ENCODE results near the gene SHROOM1.

SHROOM1 gene

GRCh38 chr5:132817011-132817410, 13.4 kb downstream of the SHROOM1 start:
- H3K4me1 ChIP-seq (ENCODE audit: control insufficient read depth, insufficient read depth, low read length, poor library complexity, severe bottlenecking) = peaks cover 17% of the 10 kb centered on the region
- no peaks in the 10 kb centered on the region for H3K36me3 ChIP-seq (ENCODE audit: control insufficient read depth, insufficient read depth, low read length)
- H3K27ac ChIP-seq (ENCODE audit: insufficient read depth, low read length, poor library complexity, severe bottlenecking) = no peak overlapping the region
- DNase-seq = no peak
- H3K4me3 ChIP-seq (ENCODE audit: insufficient read depth, low read depth, low read length, poor library complexity, severe bottlenecking) = no peak overlapping the region
- no peaks in the 10 kb centered on the region for H3K9me3 ChIP-seq (ENCODE audit: control insufficient read depth, low read length)
- peaks cover 25% of the 10 kb centered on the region for H3K27me3 ChIP-seq (replicated peaks; ENCODE audit: control insufficient read depth, insufficient read depth, low read length, poor library complexity, severe bottlenecking)

GRCh38 chr5:132816554-132816953, 13.9 kb downstream of the SHROOM1 start:
- H3K27ac ChIP-seq (ENCODE audit: insufficient read depth, low read length, poor library complexity, severe bottlenecking) = no peak overlapping the region
- H3K27me3 ChIP-seq (replicated peaks; ENCODE audit: control insufficient read depth, insufficient read depth, low read length, poor library complexity, severe bottlenecking) = peaks cover 28% of the 10 kb centered on the region
- no peaks in the 10 kb centered on the region for H3K9me3 ChIP-seq (ENCODE audit: control insufficient read depth, low read length)
- H3K4me3 ChIP-seq (ENCODE audit: insufficient read depth, low read depth, low read length, poor library complexity, severe bottlenecking) = no peak overlapping the region
- DNase-seq = no peak
- H3K36me3 ChIP-seq (ENCODE audit: control insufficient read depth, insufficient read depth, low read length) = no peaks in the 10 kb centered on the region
- peaks cover 17% of the 10 kb centered on the region for H3K4me1 ChIP-seq (ENCODE audit: control insufficient read depth, insufficient read depth, low read length, poor library complexity, severe bottlenecking)

- no peak overlapping the region for H3K27ac ChIP-seq (ENCODE audit: insufficient read depth, low read length, poor library complexity, severe bottlenecking)
- peaks cover 17% of the 10 kb centered on the region for H3K4me1 ChIP-seq (ENCODE audit: control insufficient read depth, insufficient read depth, low read length, poor library complexity, severe bottlenecking)
- DNase-seq = no peak
- no peaks in the 10 kb centered on the region for H3K36me3 ChIP-seq (ENCODE audit: control insufficient read depth, insufficient read depth, low read length)
- no peaks in the 10 kb centered on the region for H3K9me3 ChIP-seq (ENCODE audit: control insufficient read depth, low read length)
- no peak overlapping the region for H3K4me3 ChIP-seq (ENCODE audit: insufficient read depth, low read depth, low read length, poor library complexity, severe bottlenecking)
- H3K27me3 ChIP-seq (replicated peaks; ENCODE audit: control insufficient read depth, insufficient read depth, low read length, poor library complexity, severe bottlenecking) = peaks cover 32% of the 10 kb centered on the region
Observed at GRCh38 chr5:132816083-132816482, 14.4 kb downstream of the SHROOM1 start.

GRCh38 chr5:132815454-132815853, 15.0 kb downstream of the SHROOM1 start:
- peaks cover 17% of the 10 kb centered on the region for H3K4me1 ChIP-seq (ENCODE audit: control insufficient read depth, insufficient read depth, low read length, poor library complexity, severe bottlenecking)
- no peak overlapping the region for H3K4me3 ChIP-seq (ENCODE audit: insufficient read depth, low read depth, low read length, poor library complexity, severe bottlenecking)
- no peaks in the 10 kb centered on the region for H3K9me3 ChIP-seq (ENCODE audit: control insufficient read depth, low read length)
- DNase-seq = no peak
- H3K27ac ChIP-seq (ENCODE audit: insufficient read depth, low read length, poor library complexity, severe bottlenecking) = no peak overlapping the region
- H3K36me3 ChIP-seq (ENCODE audit: control insufficient read depth, insufficient read depth, low read length) = no peaks in the 10 kb centered on the region
- H3K27me3 ChIP-seq (replicated peaks; ENCODE audit: control insufficient read depth, insufficient read depth, low read length, poor library complexity, severe bottlenecking) = peaks cover 34% of the 10 kb centered on the region

- Histone ChIP-seq H3K9me3 (ENCODE audit: control insufficient read depth, low read length) (no peaks in the 10 kb centered on the region), H3K36me3 (ENCODE audit: control insufficient read depth, insufficient read depth, low read length) (no peaks in the 10 kb centered on the region), H3K27me3 (replicated peaks; ENCODE audit: control insufficient read depth, insufficient read depth, low read length, poor library complexity, severe bottlenecking) (peaks cover 30% of the 10 kb centered on the region), H3K4me3 (ENCODE audit: insufficient read depth, low read depth, low read length, poor library complexity, severe bottlenecking) (no peak overlapping the region), H3K4me1 (ENCODE audit: control insufficient read depth, insufficient read depth, low read length, poor library complexity, severe bottlenecking) (peaks cover 14% of the 10 kb centered on the region), H3K27ac (ENCODE audit: insufficient read depth, low read length, poor library complexity, severe bottlenecking) (no peak overlapping the region)
- no peak for DNase-seq
Observed at GRCh38 chr5:132814503-132815294, 15.7 kb downstream of the SHROOM1 start.

GRCh38 chr5:132813599-132814502, 16.6 kb downstream of the SHROOM1 start:
- H3K27ac ChIP-seq (ENCODE audit: insufficient read depth, low read length, poor library complexity, severe bottlenecking) = no peak overlapping the region
- no peak for DNase-seq
- no peaks in the 10 kb centered on the region for H3K36me3 ChIP-seq (ENCODE audit: control insufficient read depth, insufficient read depth, low read length)
- H3K9me3 ChIP-seq (ENCODE audit: control insufficient read depth, low read length) = no peaks in the 10 kb centered on the region
- H3K4me3 ChIP-seq (ENCODE audit: insufficient read depth, low read depth, low read length, poor library complexity, severe bottlenecking) = peak overlapping the region; percentile 55
- peaks cover 25% of the 10 kb centered on the region for H3K27me3 ChIP-seq (replicated peaks; ENCODE audit: control insufficient read depth, insufficient read depth, low read length, poor library complexity, severe bottlenecking)
- peaks cover 14% of the 10 kb centered on the region for H3K4me1 ChIP-seq (ENCODE audit: control insufficient read depth, insufficient read depth, low read length, poor library complexity, severe bottlenecking)

- H3K27me3 ChIP-seq (replicated peaks; ENCODE audit: control insufficient read depth, insufficient read depth, low read length, poor library complexity, severe bottlenecking) = peaks cover 25% of the 10 kb centered on the region
- H3K4me1 ChIP-seq (ENCODE audit: control insufficient read depth, insufficient read depth, low read length, poor library complexity, severe bottlenecking) = peaks cover 14% of the 10 kb centered on the region
- no peak within 1 kb of the TSS for H3K27ac ChIP-seq (ENCODE audit: insufficient read depth, low read length, poor library complexity, severe bottlenecking)
- peak within 1 kb of the TSS; percentile 55 for H3K4me3 ChIP-seq (ENCODE audit: insufficient read depth, low read depth, low read length, poor library complexity, severe bottlenecking)
- DNase-seq = no peak
- H3K36me3 ChIP-seq (ENCODE audit: control insufficient read depth, insufficient read depth, low read length) = no peaks in the 10 kb centered on the region
- no peaks in the 10 kb centered on the region for H3K9me3 ChIP-seq (ENCODE audit: control insufficient read depth, low read length)
Observed at GRCh38 chr5:132812781-132813598, 17.5 kb downstream of the SHROOM1 start, which contains the start of gene SOWAHA. SOWAHA (plus strand) TSS chr5:132813302; CDS start chr5:132813622, 320 bp downstream.

GRCh38 chr5:132812123-132812765, 18.2 kb downstream of the SHROOM1 start:
- no peak for DNase-seq
- H3K9me3 ChIP-seq (ENCODE audit: control insufficient read depth, low read length) = no peaks in the 10 kb centered on the region
- no peaks in the 10 kb centered on the region for H3K36me3 ChIP-seq (ENCODE audit: control insufficient read depth, insufficient read depth, low read length)
- no peak overlapping the region for H3K4me3 ChIP-seq (ENCODE audit: insufficient read depth, low read depth, low read length, poor library complexity, severe bottlenecking)
- peaks cover 27% of the 10 kb centered on the region for H3K27me3 ChIP-seq (replicated peaks; ENCODE audit: control insufficient read depth, insufficient read depth, low read length, poor library complexity, severe bottlenecking)
- H3K4me1 ChIP-seq (ENCODE audit: control insufficient read depth, insufficient read depth, low read length, poor library complexity, severe bottlenecking) = peaks cover 14% of the 10 kb centered on the region
- H3K27ac ChIP-seq (ENCODE audit: insufficient read depth, low read length, poor library complexity, severe bottlenecking) = no peak overlapping the region

- Histone ChIP-seq H3K27ac (ENCODE audit: insufficient read depth, low read length, poor library complexity, severe bottlenecking) (no peak overlapping the region), H3K9me3 (ENCODE audit: control insufficient read depth, low read length) (no peaks in the 10 kb centered on the region), H3K27me3 (replicated peaks; ENCODE audit: control insufficient read depth, insufficient read depth, low read length, poor library complexity, severe bottlenecking) (peaks cover 28% of the 10 kb centered on the region), H3K36me3 (ENCODE audit: control insufficient read depth, insufficient read depth, low read length) (no peaks in the 10 kb centered on the region), H3K4me1 (ENCODE audit: control insufficient read depth, insufficient read depth, low read length, poor library complexity, severe bottlenecking) (peaks cover 14% of the 10 kb centered on the region), H3K4me3 (ENCODE audit: insufficient read depth, low read depth, low read length, poor library complexity, severe bottlenecking) (no peak overlapping the region)
- DNase-seq = no peak
Observed at GRCh38 chr5:132810605-132811004, 19.8 kb downstream of the SHROOM1 start.

Measured in effector memory CD4-positive, alpha-beta T cell (primary cell).